Skin epidermis (tissue), 12 donors: ENCODE measurements around the gene KRTAP9-4.
"Not testable (repeated sequence)": the region's sequence is repeated elsewhere in the genome, so short reads cannot be mapped to it uniquely, and the experiment has no call there.

Experiments
- H3K27ac ChIP-seq, 21 experiments: fragments of 200-600 bp; sonication (generic) in 11 of 21; one replicate each; pipeline ENCODE4 v1.5.0; 2020; ENCODE audit warnings: mild to moderate bottlenecking in 3 of 21, inconsistent platforms in 2 of 21, moderate library complexity in 2 of 21
- H3K4me3 ChIP-seq, 7 experiments: fragments of 200-600 bp; sonication (generic) in 2 of 7; one replicate each; pipeline ENCODE4 v1.5.0; 2020; ENCODE audit warnings: inconsistent platforms in 2 of 7, mild to moderate bottlenecking in 2 of 7, moderate library complexity in 1 of 7

The KRTAP9-4 gene

DNA sequence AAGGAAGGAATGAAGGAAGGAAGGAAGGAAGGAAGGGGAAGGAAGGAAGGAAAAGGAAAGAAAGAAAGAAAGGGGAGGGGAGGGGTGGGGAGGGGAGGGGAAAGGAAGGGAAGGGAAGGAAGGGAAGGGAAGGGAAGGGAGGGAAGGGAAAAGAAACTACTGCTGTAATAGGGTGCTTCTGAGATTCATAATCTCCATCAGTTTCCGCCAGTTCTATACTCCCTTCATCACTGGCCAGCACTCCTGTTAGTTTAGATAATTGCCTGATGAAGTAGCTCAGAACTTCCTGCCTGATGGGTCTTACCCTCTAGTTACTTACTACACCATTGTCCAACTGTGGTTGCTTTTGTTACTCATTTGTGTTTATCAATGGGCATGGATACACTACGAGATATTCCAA, 13.7 kb downstream of the KRTAP9-4 start:
- H3K4me3 ChIP-seq = no peak overlapping the region
- H3K27ac ChIP-seq = no peak overlapping the region

DNA sequence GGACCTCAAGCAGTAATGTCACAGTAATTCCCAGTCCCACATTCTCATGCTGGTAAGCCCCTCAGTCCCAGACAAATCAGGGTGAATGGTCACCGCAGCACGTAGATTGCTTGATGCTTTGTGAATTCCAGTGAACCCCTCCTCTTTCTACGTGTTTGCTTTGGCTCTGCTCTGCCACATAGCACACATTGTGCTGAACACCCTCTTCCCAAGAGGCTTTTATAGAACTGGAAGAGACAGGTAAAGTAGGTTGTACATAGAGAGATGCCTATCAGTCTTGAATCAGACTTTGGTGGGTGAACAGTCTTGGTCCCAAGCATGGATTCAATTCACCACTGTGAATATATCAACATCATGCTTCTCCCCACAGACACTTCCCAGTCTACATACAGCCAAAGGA, 15.1 kb downstream of the KRTAP9-4 start:
- Histone ChIP-seq H3K27ac (no peak overlapping the region), H3K4me3 (no peak overlapping the region)

DNA sequence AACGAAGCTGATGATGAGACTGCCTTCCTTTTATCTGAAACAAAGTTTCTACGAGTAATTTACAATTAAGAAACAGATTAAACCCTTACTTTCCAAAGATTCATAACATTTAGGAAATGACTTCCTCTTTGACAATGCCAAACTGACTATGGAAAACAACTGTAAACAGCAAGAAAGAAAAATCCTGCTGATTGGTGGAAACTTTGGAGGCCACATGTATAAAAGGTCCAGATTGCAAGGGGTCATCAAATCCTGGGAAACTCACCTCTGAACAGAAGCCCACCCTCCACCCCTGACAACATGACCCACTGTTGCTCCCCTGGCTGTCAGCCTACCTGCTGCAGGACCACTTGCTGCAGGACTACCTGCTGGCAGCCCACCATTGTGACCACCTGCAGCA, 15.6 kb downstream of the KRTAP9-4 start, which contains the start of gene KRTAP9-6:
KRTAP9-6 (plus strand) TSS at position 301 of the 400 bp plus-strand sequence; CDS start at position 301, 0 bp downstream.
- Histone ChIP-seq H3K4me3 (no peak within 1 kb of the TSS), H3K27ac (no peak within 1 kb of the TSS)

DNA sequence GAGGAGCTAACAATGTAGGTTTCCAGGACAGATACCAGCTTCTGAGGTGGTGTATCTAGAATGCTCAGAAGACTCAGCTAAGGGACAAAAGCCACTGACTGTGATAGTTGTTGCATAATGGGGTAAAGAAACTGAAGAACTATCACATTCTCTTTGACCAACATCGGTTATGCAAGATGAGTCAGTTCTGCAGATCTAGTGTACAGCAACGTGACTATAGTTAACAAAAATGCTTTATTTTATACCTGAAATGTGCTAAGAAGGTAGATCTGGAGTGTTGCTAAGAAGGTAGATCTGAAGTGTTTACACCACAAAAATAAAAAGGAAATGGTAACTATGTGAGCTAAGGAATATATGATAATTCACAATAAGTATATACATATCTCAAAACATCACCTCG, 18.2 kb downstream of the KRTAP9-4 start:
- Histone ChIP-seq H3K27ac (no peak overlapping the region), H3K4me3 (no peak overlapping the region)

DNA sequence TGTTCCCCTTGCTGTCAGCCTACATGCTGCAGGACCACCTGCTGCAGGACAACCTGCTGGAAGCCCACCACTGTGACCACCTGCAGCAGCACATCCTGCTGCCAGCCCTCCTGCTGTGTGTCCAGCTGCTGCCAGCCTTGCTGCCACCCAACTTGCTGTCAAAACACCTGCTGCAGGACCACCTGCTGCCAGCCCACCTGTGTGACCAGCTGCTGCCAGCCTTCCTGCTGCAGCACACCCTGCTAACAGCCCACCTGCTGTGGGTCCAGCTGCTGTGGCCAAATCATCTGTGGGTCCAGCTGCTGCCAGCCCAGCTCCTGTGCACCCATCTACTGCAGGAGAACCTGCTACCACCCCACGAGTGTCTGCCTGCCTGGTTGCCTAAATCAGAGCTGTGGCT, 21.8 kb downstream of the KRTAP9-4 start:
- H3K27ac ChIP-seq, H3K4me3 ChIP-seq: not testable (repeated sequence)

DNA sequence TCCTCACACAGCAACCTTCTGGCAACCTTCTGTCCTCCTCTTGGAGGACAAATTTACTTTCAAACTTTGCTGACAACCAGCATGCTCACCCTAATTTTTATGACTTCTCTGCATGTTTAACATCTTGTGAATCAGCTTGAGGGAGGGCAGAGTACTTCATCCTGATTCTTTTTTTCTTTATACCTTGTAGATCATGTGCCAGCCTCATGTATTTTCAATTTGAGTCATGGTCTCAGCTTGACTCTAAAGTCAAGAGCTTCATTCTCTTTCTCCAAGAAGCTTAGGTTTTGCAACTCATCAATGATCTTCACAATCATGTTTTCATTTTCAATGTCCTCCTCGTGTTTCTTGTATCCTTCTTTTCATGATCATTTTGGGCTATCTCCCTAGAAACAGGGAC, 22.4 kb downstream of the KRTAP9-4 start:
- Histone ChIP-seq H3K27ac (no peak overlapping the region), H3K4me3 (no peak overlapping the region)

DNA sequence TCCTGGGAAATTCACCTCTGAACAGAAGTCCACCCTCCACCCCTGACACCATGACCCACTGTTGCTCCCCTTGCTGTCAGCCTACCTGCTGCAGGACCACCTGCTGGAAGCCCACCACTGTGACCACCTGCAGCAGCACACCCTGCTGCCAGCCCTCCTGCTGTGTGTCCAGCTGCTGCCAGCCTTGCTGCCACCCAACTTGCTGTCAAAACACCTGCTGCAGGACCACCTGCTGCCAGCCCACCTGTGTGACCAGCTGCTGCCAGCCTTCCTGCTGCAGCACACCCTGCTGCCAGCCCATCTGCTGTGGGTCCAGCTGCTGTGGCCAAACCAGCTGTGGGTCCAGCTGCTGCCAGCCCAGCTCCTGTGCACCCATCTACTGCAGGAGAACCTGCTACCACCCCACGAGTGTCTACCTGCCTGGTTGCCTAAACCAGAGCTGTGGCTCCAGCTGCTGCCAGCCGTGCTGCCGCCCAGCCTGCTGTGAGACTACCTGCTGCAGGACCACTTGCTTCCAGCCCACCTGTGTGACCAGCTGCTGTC, 26.2 kb downstream of the KRTAP9-4 start, which contains the start of gene KRTAP9-7:
KRTAP9-7 (plus strand) TSS at position 51 of the 543 bp plus-strand sequence; CDS start at position 51, 0 bp downstream.
- H3K27ac ChIP-seq, H3K4me3 ChIP-seq: not testable (repeated sequence)

DNA sequence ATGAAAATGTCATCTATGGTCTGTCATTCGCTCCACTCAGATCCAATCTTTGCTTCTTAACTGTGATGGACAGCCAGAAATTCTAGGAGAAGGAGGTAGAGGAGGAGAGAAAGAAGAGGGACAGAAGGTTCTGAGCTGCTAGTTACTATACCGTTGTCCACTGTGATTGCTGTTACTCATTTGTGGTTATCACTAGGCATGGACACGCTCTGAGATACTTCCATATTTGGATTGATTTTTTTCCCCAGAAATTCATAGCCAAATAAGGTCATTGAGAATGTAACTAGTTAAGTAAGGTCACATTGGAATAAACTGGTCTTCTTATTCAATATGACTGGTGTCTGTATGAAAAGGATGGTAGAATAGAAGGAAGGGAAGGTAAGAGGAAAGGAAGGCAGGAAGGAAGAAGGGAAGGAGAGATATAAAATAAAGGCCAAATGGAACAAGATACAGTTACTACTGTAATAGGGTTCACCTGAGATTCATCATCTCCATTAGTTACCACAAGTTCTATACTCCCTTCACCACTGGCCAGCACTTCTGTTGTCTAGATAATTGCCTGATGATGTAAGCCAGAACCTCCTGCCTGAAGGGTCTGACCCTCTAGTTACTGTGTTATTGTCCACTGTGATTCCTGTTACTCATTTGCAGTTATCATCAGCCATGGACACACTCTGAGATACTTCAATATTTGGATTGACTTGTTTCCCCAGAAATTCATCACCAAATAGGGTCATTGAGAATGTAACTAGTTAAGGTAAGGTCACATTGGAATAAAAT, 28.9 kb downstream of the KRTAP9-4 start:
- Histone ChIP-seq H3K4me3 (no peak overlapping the region), H3K27ac (no peak overlapping the region)

DNA sequence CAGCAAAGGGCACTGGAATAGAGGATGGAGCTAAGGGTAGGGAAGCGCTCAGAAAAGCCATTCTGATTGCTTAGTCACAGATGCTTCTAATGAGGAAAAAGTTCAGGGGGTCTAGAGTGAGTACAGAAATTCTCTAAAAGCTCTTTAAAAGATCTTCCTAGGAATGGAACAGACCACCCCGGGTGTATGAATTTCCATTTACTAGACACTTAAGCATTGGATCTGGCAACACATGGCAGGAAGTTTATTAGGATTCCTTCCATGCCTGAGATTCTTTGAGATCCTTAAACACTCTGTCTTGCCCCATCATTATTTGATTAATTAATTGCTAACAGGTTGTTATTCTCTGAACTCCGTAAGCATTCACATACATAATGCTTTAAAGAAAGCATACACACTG, 34.6 kb downstream of the KRTAP9-4 start:
- Histone ChIP-seq H3K27ac (no peak overlapping the region), H3K4me3 (no peak overlapping the region)

DNA sequence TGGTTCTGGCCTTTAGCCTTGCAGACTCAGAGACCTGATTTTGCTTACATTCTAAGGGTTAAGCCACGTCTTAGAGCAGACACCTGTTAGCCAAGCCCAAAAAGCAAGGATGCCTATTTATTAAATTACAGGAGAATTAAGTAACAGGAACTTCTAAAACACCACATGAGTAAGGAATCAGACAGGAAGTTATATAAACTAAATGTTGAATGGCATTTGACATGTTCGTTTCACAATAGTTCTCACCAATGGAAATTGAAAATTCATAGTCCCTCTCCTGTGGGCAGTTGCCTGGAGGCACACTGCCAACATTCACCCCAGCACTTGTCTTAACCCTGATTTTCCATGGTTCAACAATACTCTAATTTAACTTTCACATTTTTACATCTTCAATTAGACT, 35.1 kb downstream of the KRTAP9-4 start:
- Histone ChIP-seq H3K4me3 (no peak overlapping the region), H3K27ac (no peak overlapping the region)

DNA sequence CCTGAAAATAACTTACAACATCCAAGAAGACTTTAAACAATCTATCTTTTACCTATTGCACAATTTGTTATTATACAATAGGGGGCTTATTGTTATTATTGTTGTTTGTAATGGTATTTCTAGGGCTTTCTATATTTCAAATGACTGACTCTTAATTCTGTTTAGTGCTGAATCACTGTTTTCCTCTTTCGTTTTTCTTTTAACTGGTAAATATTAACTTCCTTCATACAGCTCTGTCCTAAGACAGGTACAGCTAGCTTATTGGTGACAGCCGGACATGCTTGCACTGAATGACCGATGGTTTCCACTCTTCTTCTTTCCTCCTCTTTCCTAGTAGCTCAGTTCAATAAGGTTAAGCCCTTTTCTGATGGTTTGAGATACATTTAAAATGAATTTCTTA, 37.6 kb downstream of the KRTAP9-4 start:
- Histone ChIP-seq H3K4me3 (no peak overlapping the region), H3K27ac (no peak overlapping the region)

DNA sequence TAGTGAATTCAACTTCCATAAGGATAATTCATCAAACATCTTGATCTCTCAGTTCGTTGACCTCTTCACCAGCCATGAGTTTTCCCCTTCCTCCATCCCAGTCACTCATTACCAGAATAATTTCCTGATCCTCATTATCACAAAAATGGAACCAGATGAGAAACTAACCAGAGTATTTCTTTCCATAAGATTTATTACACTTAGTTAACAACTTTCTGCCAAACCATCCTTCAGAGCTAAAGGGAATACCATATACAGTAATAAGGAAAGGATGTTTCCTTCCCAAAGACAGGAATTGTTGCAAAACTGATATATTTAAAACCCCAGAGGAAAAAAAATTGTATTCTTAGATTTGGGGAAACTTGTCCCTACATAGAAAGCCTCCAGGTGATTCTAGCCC, 44.5 kb downstream of the KRTAP9-4 start:
- no peak overlapping the region for H3K27ac ChIP-seq
- no peak overlapping the region for H3K4me3 ChIP-seq

DNA sequence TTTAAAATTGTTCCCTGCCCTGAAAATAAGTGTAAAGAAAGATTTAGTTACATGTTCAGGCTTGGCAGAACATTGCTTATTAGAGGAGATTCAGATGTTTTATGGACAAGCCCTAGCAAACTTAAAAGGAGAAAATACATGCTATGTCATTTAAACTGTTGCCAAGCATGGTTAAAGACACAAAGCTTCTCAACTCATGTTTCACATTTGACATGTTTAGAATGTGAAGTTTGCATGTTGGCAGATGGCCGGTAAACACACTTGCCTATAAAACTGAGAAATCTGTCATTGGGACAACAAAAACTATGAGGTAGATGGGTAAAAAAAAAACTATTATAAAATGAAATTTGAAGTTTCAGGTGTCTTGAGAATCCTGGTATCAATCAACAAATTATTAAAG, 47.4 kb downstream of the KRTAP9-4 start:
- Histone ChIP-seq H3K27ac (no peak overlapping the region), H3K4me3 (no peak overlapping the region)

DNA sequence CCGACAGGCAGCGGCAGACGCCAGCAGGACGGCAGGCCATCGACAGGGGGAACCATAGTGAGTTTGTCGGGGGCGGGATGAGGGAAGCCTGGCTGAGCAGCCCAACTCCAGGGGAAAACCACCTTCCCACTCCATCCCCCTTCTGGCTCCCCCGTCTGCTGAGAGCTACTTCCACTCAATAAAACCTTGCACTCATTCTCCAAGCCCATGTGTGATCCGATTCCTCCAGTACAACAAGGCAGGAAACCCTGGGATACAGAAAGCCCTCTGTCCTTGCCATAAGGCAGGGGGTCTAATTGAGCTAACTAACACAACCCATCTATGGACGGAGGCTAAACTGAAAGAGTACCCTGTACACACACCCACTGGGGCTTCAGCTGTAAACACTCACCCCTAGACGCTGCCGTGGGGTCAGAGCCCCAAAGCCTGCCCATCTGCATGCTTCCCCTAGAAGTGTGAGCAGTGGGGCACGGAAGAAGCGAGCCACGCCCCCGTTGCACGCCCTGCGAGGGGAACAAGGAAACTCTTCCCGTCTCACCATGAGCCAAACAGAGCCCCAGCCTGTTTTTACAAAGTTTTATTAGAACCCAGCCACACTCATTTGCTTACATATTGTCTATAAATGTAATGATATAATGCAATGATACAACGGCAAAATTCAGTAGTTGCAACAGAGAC, 49.1 kb downstream of the KRTAP9-4 start:
- no peak overlapping the region for H3K27ac ChIP-seq

More for the DNA sequence above, 49.1 kb downstream of the KRTAP9-4 start:
- H3K4me3 ChIP-seq = no peak overlapping the region
